CD4-positive, alpha-beta T cell treated with Interleukin-10 for 1 hour (primary cell): ENCODE measurements around the gene MAGEB1.

Source experiments
- DNase-seq: peaks from one replicate; pipeline ENCODE4 v3.0.0-alpha.2; 2020

MAGEB1 gene

GRCh38 chrX:30301208-30301607, 54.3 kb downstream of the MAGEB1 start:
- DNase-seq = no peak
